K562 (cell line): ENCODE measurements around the gene G6PC2. TPM values are rescaled to one million over a fixed set of nuclear protein-coding genes. Genes with fewer than 3 reads are reported as not detected.

ENCODE experiments used
- CBFA2T2 ChIP-seq: fragments of 450-650 bp; conservative IDR thresholded peaks from 2 replicates; pipeline ENCODE4 v1.6.1; 2017; ENCODE audit warnings: mild to moderate bottlenecking
- CHD2 ChIP-seq: IDR thresholded peaks from 2 replicates; pipeline ENCODE4 v1.6.1; 2011; ENCODE audit warnings: low read depth, low read length
- CLOCK ChIP-seq: fragments of 250-450 bp; sonication (Bioruptor Pico); IDR thresholded peaks from 2 replicates; pipeline ENCODE4 v1.4.0; 2020; ENCODE audit warnings: mild to moderate bottlenecking, moderate library complexity, borderline replicate concordance
- IFI16 ChIP-seq: fragments of 250-450 bp; sonication (Bioruptor Pico); IDR thresholded peaks from 2 replicates; pipeline ENCODE4 v2.1.2; 2022; ENCODE audit warnings: mild to moderate bottlenecking, inconsistent platforms
- KHSRP ChIP-seq: fragments of 450-650 bp; IDR thresholded peaks from 2 replicates; pipeline ENCODE4 v1.6.1; 2017
- MECOM ChIP-seq: fragments of 250-450 bp; sonication (Bioruptor Pico); IDR thresholded peaks from 2 replicates; pipeline ENCODE4 v1.8.0; 2022; ENCODE audit warnings: inconsistent platforms
- MYNN ChIP-seq, 2 experiments: sonication (generic); formaldehyde crosslinking in 1 of 2; IDR thresholded peaks; 2 replicates each; pipeline versions ENCODE4 v1.5.0 to v1.6.1; 2016 to 2020; ENCODE audit warnings: antibody characterized with exemption in 1 of 2, missing genetic modification reagents in 1 of 2
- RBM34 ChIP-seq: fragments of 200-400 bp; formaldehyde crosslinking; IDR thresholded peaks from 2 replicates; pipeline ENCODE4 v1.6.1; 2018; ENCODE audit warnings: low read length, borderline replicate concordance; ENCODE audit not compliant: insufficient read depth
- SMARCA4 ChIP-seq: fragments of 450-650 bp; IDR thresholded peaks from 2 replicates; pipeline ENCODE4 v1.6.1; 2016
- SMC3 ChIP-seq: conservative IDR thresholded peaks from 2 replicates; pipeline ENCODE4 v1.6.1; 2011; ENCODE audit warnings: low read depth, low read length, improper control_type of control experiment; ENCODE audit not compliant: insufficient read depth
- SREBF1 ChIP-seq: fragments of 150-350 bp; IDR thresholded peaks from 2 replicates; pipeline ENCODE4 v1.6.1; 2014; ENCODE audit warnings: antibody characterized with exemption, low read depth, low read length, borderline replicate concordance
- ZBTB8A ChIP-seq: fragments of 450-650 bp; IDR thresholded peaks from 2 replicates; pipeline ENCODE4 v1.6.1; 2018; ENCODE audit warnings: mild to moderate bottlenecking, moderate library complexity; ENCODE audit not compliant: partially characterized antibody
- ZNF143 ChIP-seq: sonication (generic); formaldehyde crosslinking; IDR thresholded peaks from 2 replicates; pipeline ENCODE4 v1.9.0; 2022; ENCODE audit warnings: mild to moderate bottlenecking, missing genetic modification reagents
- ZNF316 ChIP-seq: fragments of 450-650 bp; IDR thresholded peaks from 2 replicates; pipeline ENCODE4 v1.6.1; 2016
- ZNF347 ChIP-seq: fragments of 450-650 bp; formaldehyde crosslinking; IDR thresholded peaks from 2 replicates; pipeline ENCODE4 v1.4.0; 2020; ENCODE audit warnings: low read depth, mild to moderate bottlenecking, moderate library complexity
- ZNF696 ChIP-seq: fragments of 250-450 bp; sonication (Bioruptor Pico); conservative IDR thresholded peaks from 2 replicates; pipeline ENCODE4 v1.4.0; 2020; ENCODE audit warnings: mild to moderate bottlenecking, moderate library complexity
- polyA plus RNA-seq, 8 experiments: library from polyadenylated mRNA; depleted of rRNA in 4 of 8; stranded (reverse) in 5 of 8; unstranded in 3 of 8; fragments of >200 nt; fragmentation: Nextera tagmentation in 2 of 8; fragmentation: Illumina TruSeq in 1 of 8; extraction: Ambion mirVana in 2 of 8; extraction: Trizol in 1 of 8; gene quantifications; 2 replicates each; pipeline versions ENCODE4 v1.2.1 to v1.2.3, GENCODE V29; 2011 to 2014; ENCODE audit warnings: inconsistent platforms in 1 of 8, missing spikeins in 1 of 8
- total RNA-seq, 7 experiments: library from RNA; depleted of rRNA in 6 of 7; stranded (reverse); fragments of >200 nt in 6 of 7; fragmentation: Illumina TruSeq in 2 of 7; extraction: Trizol in 2 of 7; gene quantifications; 2 replicates each; pipeline versions ENCODE4 v1.2.1 to v1.2.3, GENCODE V29; 2011 to 2021; ENCODE audit warnings: low replicate concordance in 1 of 7
- TF ChIP-seq, protein P1 (sequence below): fragments of 250-450 bp; sonication (Bioruptor Pico); IDR thresholded peaks from 2 replicates; pipeline ENCODE4 v1.5.0; 2022; ENCODE audit warnings: mild to moderate bottlenecking
- TF ChIP-seq, protein P2 (sequence below): fragments of 250-450 bp; sonication (Bioruptor Pico); IDR thresholded peaks from 2 replicates; pipeline ENCODE4 v1.4.0; 2020; ENCODE audit warnings: mild to moderate bottlenecking, moderate library complexity
- TF ChIP-seq, protein P3 (sequence below): sonication (generic); formaldehyde crosslinking; IDR thresholded peaks from 2 replicates; pipeline ENCODE4 v1.8.0; 2022; ENCODE audit warnings: mild to moderate bottlenecking, missing genetic modification reagents
- TF ChIP-seq, protein P4 (sequence below): sonication (generic); formaldehyde crosslinking; IDR thresholded peaks from 2 replicates; pipeline ENCODE4 v1.8.0; 2023; ENCODE audit warnings: mild to moderate bottlenecking, missing genetic modification reagents

Gene G6PC2
- total and polyA plus RNA-seq, 9 of the 15 experiments (the other 6 are each of a cell fraction or from before 2014, with no cell fraction given) = 0.03 to 0.15 TPM; not detected in 7

DNA sequence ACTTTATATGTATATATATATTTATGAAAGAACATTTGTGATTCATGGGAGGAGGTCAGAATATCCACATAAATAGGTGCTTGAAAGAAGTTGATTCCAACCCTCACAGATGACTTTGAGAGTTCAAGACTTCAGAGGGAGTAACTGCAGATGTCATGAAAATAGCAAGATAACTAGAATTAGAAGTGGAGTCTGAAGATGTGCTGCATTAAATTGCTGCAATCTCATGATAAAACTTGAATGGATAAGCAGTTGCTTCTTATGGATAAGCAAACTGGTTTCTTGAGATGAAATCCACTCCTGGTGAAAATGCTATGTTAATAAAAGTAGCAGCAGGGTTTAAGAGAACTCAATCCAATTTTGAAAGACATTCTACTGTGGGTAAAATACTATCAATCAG is 40.2 kb downstream of the G6PC2 start (continued):
- TF ChIP-seq, protein P1, sequence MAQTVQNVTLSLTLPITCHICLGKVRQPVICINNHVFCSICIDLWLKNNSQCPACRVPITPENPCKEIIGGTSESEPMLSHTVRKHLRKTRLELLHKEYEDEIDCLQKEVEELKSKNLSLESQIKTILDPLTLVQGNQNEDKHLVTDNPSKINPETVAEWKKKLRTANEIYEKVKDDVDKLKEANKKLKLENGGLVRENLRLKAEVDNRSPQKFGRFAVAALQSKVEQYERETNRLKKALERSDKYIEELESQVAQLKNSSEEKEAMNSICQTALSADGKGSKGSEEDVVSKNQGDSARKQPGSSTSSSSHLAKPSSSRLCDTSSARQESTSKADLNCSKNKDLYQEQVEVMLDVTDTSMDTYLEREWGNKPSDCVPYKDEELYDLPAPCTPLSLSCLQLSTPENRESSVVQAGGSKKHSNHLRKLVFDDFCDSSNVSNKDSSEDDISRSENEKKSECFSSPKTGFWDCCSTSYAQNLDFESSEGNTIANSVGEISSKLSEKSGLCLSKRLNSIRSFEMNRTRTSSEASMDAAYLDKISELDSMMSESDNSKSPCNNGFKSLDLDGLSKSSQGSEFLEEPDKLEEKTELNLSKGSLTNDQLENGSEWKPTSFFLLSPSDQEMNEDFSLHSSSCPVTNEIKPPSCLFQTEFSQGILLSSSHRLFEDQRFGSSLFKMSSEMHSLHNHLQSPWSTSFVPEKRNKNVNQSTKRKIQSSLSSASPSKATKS = no peak
- TF ChIP-seq MYNN (IDR thresholded peaks at IDR 0.05) (no peak), MYNN (CRISPR knock-in tag; IDR thresholded peaks at IDR 0.05) (no peak), ZNF347 (no peak), ZNF143 (CRISPR knock-in tag) (no peak), IFI16 (CRISPR knock-in tag) (no peak), KHSRP (no peak), CBFA2T2 (peak; percentile 87), SREBF1 (no peak), SMARCA4 (peak; percentile 20; the same call in 1 of the 2 replicates), SMC3 (no peak), ZBTB8A (no peak), MECOM (CRISPR knock-in tag) (peak; percentile 72; the same call in 1 of the 2 replicates), RBM34 (no peak), ZNF316 (0 out of 2 replicates have a peak, but pooled peaks have one; percentile 4), ZNF696 (CRISPR knock-in tag) (no peak), CLOCK (CRISPR knock-in tag) (no peak), CHD2 (no peak)
- TF ChIP-seq, protein P2, sequence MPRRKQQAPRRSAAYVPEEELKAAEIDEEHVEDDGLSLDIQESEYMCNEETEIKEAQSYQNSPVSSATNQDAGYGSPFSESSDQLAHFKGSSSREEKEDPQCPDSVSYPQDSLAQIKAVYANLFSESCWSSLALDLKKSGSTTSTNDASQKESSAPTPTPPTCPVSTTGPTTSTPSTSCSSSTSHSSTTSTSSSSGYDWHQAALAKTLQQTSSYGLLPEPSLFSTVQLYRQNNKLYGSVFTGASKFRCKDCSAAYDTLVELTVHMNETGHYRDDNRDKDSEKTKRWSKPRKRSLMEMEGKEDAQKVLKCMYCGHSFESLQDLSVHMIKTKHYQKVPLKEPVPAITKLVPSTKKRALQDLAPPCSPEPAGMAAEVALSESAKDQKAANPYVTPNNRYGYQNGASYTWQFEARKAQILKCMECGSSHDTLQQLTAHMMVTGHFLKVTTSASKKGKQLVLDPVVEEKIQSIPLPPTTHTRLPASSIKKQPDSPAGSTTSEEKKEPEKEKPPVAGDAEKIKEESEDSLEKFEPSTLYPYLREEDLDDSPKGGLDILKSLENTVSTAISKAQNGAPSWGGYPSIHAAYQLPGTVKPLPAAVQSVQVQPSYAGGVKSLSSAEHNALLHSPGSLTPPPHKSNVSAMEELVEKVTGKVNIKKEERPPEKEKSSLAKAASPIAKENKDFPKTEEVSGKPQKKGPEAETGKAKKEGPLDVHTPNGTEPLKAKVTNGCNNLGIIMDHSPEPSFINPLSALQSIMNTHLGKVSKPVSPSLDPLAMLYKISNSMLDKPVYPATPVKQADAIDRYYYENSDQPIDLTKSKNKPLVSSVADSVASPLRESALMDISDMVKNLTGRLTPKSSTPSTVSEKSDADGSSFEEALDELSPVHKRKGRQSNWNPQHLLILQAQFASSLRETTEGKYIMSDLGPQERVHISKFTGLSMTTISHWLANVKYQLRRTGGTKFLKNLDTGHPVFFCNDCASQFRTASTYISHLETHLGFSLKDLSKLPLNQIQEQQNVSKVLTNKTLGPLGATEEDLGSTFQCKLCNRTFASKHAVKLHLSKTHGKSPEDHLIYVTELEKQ = no peak
- TF ChIP-seq, protein P3, sequence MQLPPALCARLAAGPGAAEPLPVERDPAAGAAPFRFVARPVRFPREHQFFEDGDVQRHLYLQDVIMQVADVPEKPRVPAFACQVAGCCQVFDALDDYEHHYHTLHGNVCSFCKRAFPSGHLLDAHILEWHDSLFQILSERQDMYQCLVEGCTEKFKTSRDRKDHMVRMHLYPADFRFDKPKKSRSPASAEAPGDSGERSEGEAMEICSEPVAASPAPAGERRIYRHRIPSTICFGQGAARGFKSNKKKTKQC = no peak
- TF ChIP-seq, protein P4, sequence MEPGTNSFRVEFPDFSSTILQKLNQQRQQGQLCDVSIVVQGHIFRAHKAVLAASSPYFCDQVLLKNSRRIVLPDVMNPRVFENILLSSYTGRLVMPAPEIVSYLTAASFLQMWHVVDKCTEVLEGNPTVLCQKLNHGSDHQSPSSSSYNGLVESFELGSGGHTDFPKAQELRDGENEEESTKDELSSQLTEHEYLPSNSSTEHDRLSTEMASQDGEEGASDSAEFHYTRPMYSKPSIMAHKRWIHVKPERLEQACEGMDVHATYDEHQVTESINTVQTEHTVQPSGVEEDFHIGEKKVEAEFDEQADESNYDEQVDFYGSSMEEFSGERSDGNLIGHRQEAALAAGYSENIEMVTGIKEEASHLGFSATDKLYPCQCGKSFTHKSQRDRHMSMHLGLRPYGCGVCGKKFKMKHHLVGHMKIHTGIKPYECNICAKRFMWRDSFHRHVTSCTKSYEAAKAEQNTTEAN (CRISPR knock-in tag) = no peak
